K562 (cell line): ENCODE data around the gene TOR1AIP2. TPM values are rescaled to one million over a fixed set of nuclear protein-coding genes. Genes with fewer than 3 reads are reported as not detected.

Experiments used
- BACH1 ChIP-seq: fragments of 200-800 bp; sonication (Bioruptor generic); IDR thresholded peaks from 2 replicates; pipeline ENCODE4 v1.6.1; 2016; ENCODE audit warnings: missing genetic modification characterization, missing compliant biosample characterization
- BCL6 ChIP-seq: fragments of 250-450 bp; sonication (Bioruptor Pico); IDR thresholded peaks from 2 replicates; pipeline ENCODE4 v1.4.0; 2020
- CBFB ChIP-seq: sonication (generic); formaldehyde crosslinking; IDR thresholded peaks from 2 replicates; pipeline ENCODE4 v1.4.0; 2020; ENCODE audit warnings: mild to moderate bottlenecking, missing genetic modification reagents
- DPF2 ChIP-seq: fragments of 450-650 bp; IDR thresholded peaks from 2 replicates; pipeline ENCODE4 v1.6.1; 2016
- ELF2 ChIP-seq: fragments of 250-450 bp; sonication (Bioruptor Pico); IDR thresholded peaks from 2 replicates; pipeline ENCODE4 v1.5.0; 2021; ENCODE audit warnings: mild to moderate bottlenecking
- FOXA1 ChIP-seq: fragments of 450-650 bp; IDR thresholded peaks from 2 replicates; pipeline ENCODE4 v1.6.1; 2016; ENCODE audit warnings: mild to moderate bottlenecking, borderline replicate concordance
- FUS ChIP-seq: fragments of 200-400 bp; formaldehyde crosslinking; optimal IDR thresholded peaks from 2 replicates; pipeline ENCODE3; 2017; ENCODE audit warnings: low read depth, low read length
- HMGN3 ChIP-seq: IDR thresholded peaks from 2 replicates; pipeline ENCODE4 v1.6.1; 2011; ENCODE audit warnings: borderline replicate concordance, low read depth, mild to moderate bottlenecking, mixed read lengths, low read length; ENCODE audit not compliant: insufficient read length; ENCODE audit errors: extremely low read depth
- MED1 ChIP-seq: sonication (generic); formaldehyde crosslinking; IDR thresholded peaks from 2 replicates; pipeline ENCODE4 v1.8.1; 2023; ENCODE audit warnings: missing genetic modification reagents, borderline replicate concordance
- NFE2L1 ChIP-seq: fragments of 450-650 bp; IDR thresholded peaks from 2 replicates; pipeline ENCODE4 v1.6.1; 2016; ENCODE audit warnings: missing genetic modification characterization, low read depth, mild to moderate bottlenecking, missing compliant biosample characterization, moderate library complexity, borderline replicate concordance
- NFYB ChIP-seq: IDR thresholded peaks from 2 replicates; pipeline ENCODE4 v1.6.1; 2011; ENCODE audit warnings: mild to moderate bottlenecking, moderate library complexity; ENCODE audit not compliant: insufficient read length; ENCODE audit errors: extremely low read depth
- POLR3A ChIP-seq: IDR thresholded peaks from 2 replicates; pipeline ENCODE4 v1.6.1; 2011; ENCODE audit warnings: borderline replicate concordance, mild to moderate bottlenecking, moderate library complexity; ENCODE audit not compliant: insufficient read length, insufficient read depth; ENCODE audit errors: extremely low read depth
- POU5F1 ChIP-seq: fragments of 150-350 bp; IDR thresholded peaks from 2 replicates; pipeline ENCODE4 v1.6.1; 2014; ENCODE audit warnings: borderline replicate concordance, low read length, low read depth, mild to moderate bottlenecking; ENCODE audit not compliant: partially characterized antibody
- RBM14 ChIP-seq: fragments of 200-400 bp; formaldehyde crosslinking; IDR thresholded peaks from 2 replicates; pipeline ENCODE4 v1.6.1; 2018; ENCODE audit warnings: low read depth, mild to moderate bottlenecking, low read length, moderate library complexity, borderline replicate concordance; ENCODE audit not compliant: insufficient read depth
- SLC30A9 ChIP-seq: fragments of 250-450 bp; sonication (Bioruptor Pico); IDR thresholded peaks from 2 replicates; pipeline ENCODE4 v1.8.0; 2022; ENCODE audit warnings: mild to moderate bottlenecking, moderate library complexity
- SRSF1 ChIP-seq: fragments of 200-400 bp; formaldehyde crosslinking; IDR thresholded peaks from 2 replicates; pipeline ENCODE4 v1.6.1; 2017; ENCODE audit warnings: mild to moderate bottlenecking, low read depth, low read length, moderate library complexity
- TSC22D4 ChIP-seq: fragments of 450-650 bp; IDR thresholded peaks from 2 replicates; pipeline ENCODE4 v1.6.1; 2016; ENCODE audit warnings: missing genetic modification characterization, missing biosample characterization, control low read depth
- U2AF2 ChIP-seq: fragments of 200-400 bp; formaldehyde crosslinking; optimal IDR thresholded peaks from 2 replicates; pipeline ENCODE3; 2017; ENCODE audit warnings: low read depth, mild to moderate bottlenecking, low read length
- polyA plus RNA-seq, 8 experiments: library from polyadenylated mRNA; depleted of rRNA in 4 of 8; stranded (reverse) in 5 of 8; unstranded in 3 of 8; fragments of >200 nt; fragmentation: Nextera tagmentation in 2 of 8; fragmentation: Illumina TruSeq in 1 of 8; extraction: Ambion mirVana in 2 of 8; extraction: Trizol in 1 of 8; gene quantifications; 2 replicates each; pipeline versions ENCODE4 v1.2.1 to v1.2.3, GENCODE V29; 2011 to 2014; ENCODE audit warnings: inconsistent platforms in 1 of 8, missing spikeins in 1 of 8
- total RNA-seq, 7 experiments: library from RNA; depleted of rRNA in 6 of 7; stranded (reverse); fragments of >200 nt in 6 of 7; fragmentation: Illumina TruSeq in 2 of 7; extraction: Trizol in 2 of 7; gene quantifications; 2 replicates each; pipeline versions ENCODE4 v1.2.1 to v1.2.3, GENCODE V29; 2011 to 2021; ENCODE audit warnings: low replicate concordance in 1 of 7
- TF ChIP-seq, protein P1 (sequence below): fragments of 250-450 bp; sonication (Bioruptor Pico); IDR thresholded peaks from 2 replicates; pipeline ENCODE4 v1.8.0; 2021; ENCODE audit warnings: moderate library complexity, mild to moderate bottlenecking, inconsistent platforms
- TF ChIP-seq, protein P2 (sequence below): sonication (generic); formaldehyde crosslinking; IDR thresholded peaks from 2 replicates; pipeline ENCODE4 v1.9.0; 2022; ENCODE audit warnings: mild to moderate bottlenecking, missing genetic modification reagents
- TF ChIP-seq, protein P3 (sequence below): fragments of 450-650 bp; IDR thresholded peaks from 2 replicates; pipeline ENCODE4 v1.6.1; 2017; ENCODE audit warnings: antibody characterized with exemption
- TF ChIP-seq, protein P4 (sequence below): sonication (generic); formaldehyde crosslinking; IDR thresholded peaks from 2 replicates; pipeline ENCODE4 v1.8.1; 2022; ENCODE audit warnings: missing genetic modification reagents

TOR1AIP2 gene
- total and polyA plus RNA-seq, 9 of the 15 experiments (the other 6 are each of a cell fraction or from before 2014, with no cell fraction given), result 16.7 to 122 (median 41.4) TPM

DNA sequence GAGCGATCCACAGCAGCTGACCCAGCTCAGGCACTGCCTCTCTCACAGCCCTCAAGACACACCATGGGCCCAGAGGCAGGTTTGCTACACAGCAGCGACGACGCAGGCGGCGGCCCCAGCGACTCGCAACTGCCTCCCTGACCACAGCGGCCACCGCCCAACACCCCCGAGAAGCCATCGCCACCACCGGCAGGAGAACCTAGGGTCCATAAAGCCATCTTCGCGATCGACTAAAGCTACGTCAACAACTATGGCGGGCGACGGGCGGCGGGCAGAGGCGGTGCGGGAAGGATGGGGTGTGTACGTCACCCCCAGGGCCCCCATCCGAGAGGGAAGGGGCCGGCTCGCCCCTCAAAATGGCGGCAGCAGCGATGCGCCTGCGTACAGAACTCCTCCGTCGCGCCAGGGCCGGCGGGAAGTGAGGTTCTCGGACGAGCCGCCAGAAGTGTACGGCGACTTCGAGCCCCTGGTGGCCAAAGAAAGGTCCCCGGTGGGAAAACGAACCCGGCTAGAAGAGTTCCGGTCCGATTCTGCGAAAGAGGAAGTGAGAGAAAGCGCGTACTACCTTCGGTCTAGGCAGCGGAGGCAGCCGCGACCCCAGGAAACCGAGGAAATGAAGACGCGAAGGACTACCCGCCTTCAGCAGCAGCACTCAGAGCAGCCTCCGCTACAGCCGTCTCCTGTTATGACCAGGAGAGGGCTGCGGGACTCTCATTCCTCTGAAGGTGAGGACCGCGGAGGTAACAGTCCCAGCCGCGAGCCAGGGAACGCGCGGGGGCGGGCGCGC, 4.8 kb upstream of the TOR1AIP2 start, which contains the start of gene TOR1AIP1 (continued):
- TF ChIP-seq MED1 (CRISPR knock-in tag), result no peak
- no peak for TF ChIP-seq NFYB
- no peak for TF ChIP-seq RBM14
- TF ChIP-seq FOXA1, result no peak
- TF ChIP-seq SRSF1, result 0 out of 2 replicates have a peak, but pooled peaks have one; percentile 31
- TF ChIP-seq HMGN3, result peak; percentile 88
- TF ChIP-seq DPF2, result peak; percentile 43; the same call in 1 of the 2 replicates
- TF ChIP-seq TSC22D4, result no peak
- no peak for TF ChIP-seq FUS
- TF ChIP-seq, protein P1, sequence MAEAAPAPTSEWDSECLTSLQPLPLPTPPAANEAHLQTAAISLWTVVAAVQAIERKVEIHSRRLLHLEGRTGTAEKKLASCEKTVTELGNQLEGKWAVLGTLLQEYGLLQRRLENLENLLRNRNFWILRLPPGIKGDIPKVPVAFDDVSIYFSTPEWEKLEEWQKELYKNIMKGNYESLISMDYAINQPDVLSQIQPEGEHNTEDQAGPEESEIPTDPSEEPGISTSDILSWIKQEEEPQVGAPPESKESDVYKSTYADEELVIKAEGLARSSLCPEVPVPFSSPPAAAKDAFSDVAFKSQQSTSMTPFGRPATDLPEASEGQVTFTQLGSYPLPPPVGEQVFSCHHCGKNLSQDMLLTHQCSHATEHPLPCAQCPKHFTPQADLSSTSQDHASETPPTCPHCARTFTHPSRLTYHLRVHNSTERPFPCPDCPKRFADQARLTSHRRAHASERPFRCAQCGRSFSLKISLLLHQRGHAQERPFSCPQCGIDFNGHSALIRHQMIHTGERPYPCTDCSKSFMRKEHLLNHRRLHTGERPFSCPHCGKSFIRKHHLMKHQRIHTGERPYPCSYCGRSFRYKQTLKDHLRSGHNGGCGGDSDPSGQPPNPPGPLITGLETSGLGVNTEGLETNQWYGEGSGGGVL (CRISPR knock-in tag), result no peak
- TF ChIP-seq, protein P2, sequence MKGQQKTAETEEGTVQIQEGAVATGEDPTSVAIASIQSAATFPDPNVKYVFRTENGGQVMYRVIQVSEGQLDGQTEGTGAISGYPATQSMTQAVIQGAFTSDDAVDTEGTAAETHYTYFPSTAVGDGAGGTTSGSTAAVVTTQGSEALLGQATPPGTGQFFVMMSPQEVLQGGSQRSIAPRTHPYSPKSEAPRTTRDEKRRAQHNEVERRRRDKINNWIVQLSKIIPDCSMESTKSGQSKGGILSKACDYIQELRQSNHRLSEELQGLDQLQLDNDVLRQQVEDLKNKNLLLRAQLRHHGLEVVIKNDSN (CRISPR knock-in tag), result no peak
- peak; percentile 84 for TF ChIP-seq POU5F1
- no peak for TF ChIP-seq U2AF2
- peak; percentile 43 for TF ChIP-seq CBFB (CRISPR knock-in tag)
- TF ChIP-seq, protein P3, sequence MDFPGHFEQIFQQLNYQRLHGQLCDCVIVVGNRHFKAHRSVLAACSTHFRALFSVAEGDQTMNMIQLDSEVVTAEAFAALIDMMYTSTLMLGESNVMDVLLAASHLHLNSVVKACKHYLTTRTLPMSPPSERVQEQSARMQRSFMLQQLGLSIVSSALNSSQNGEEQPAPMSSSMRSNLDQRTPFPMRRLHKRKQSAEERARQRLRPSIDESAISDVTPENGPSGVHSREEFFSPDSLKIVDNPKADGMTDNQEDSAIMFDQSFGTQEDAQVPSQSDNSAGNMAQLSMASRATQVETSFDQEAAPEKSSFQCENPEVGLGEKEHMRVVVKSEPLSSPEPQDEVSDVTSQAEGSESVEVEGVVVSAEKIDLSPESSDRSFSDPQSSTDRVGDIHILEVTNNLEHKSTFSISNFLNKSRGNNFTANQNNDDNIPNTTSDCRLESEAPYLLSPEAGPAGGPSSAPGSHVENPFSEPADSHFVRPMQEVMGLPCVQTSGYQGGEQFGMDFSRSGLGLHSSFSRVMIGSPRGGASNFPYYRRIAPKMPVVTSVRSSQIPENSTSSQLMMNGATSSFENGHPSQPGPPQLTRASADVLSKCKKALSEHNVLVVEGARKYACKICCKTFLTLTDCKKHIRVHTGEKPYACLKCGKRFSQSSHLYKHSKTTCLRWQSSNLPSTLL, result 0 out of 2 replicates have a peak, but pooled peaks have one; percentile 43
- TF ChIP-seq, protein P4, sequence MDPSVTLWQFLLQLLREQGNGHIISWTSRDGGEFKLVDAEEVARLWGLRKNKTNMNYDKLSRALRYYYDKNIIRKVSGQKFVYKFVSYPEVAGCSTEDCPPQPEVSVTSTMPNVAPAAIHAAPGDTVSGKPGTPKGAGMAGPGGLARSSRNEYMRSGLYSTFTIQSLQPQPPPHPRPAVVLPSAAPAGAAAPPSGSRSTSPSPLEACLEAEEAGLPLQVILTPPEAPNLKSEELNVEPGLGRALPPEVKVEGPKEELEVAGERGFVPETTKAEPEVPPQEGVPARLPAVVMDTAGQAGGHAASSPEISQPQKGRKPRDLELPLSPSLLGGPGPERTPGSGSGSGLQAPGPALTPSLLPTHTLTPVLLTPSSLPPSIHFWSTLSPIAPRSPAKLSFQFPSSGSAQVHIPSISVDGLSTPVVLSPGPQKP (CRISPR knock-in tag), result no peak
- TF ChIP-seq SLC30A9 (CRISPR knock-in tag), result no peak
- peak; percentile 86 for TF ChIP-seq BCL6 (CRISPR knock-in tag)
- TF ChIP-seq NFE2L1, result no peak
- no peak for TF ChIP-seq POLR3A
- TF ChIP-seq ELF2, result peak; percentile 96
- TF ChIP-seq BACH1 (tag), result no peak; the same call in 1 of the 2 replicates
